Prostate gland (tissue), 2 donors: ENCODE results near the gene SPSB3. TPM values are rescaled to one million over a fixed set of nuclear protein-coding genes. Genes with fewer than 3 reads are reported as not detected.

ENCODE experiments used
- DNase-seq: peaks from one replicate; pipeline ENCODE4 v3.0.0-alpha.2; 2019; ENCODE audit warnings: low spot score
- H3K27ac ChIP-seq, 2 donors: fragments of 200-600 bp; sonication (generic); 2 replicates each; pipeline ENCODE4 v1.5.1; 2017 to 2019
- H3K27me3 ChIP-seq: fragments of 200-600 bp; sonication (generic); replicated peaks from 2 replicates; pipeline ENCODE4 v1.5.1; 2019; ENCODE audit not compliant: insufficient read depth
- H3K36me3 ChIP-seq, 2 donors: fragments of 200-600 bp; sonication (generic); 1 replicate in 1 of 2; 2 replicates in 1 of 2; pipeline versions ENCODE4 v1.5.1 to v1.8.1; 2017 to 2019
- H3K4me1 ChIP-seq: fragments of 200-600 bp; sonication (generic); replicated peaks from 2 replicates; pipeline ENCODE4 v1.5.1; 2019
- H3K4me3 ChIP-seq, 2 donors: fragments of 200-600 bp; sonication (generic); 2 replicates each; pipeline ENCODE4 v1.5.1; 2017 to 2019
- H3K9me3 ChIP-seq: fragments of 200-600 bp; sonication (generic); 2 replicates; pipeline ENCODE4 v1.5.1; 2017
- POLR2A ChIP-seq: fragments of 450-650 bp; IDR thresholded peaks from one replicate; pipeline ENCODE4 v1.6.1; 2016; ENCODE audit warnings: antibody characterized with exemption, mild to moderate bottlenecking
- POLR2AphosphoS5 ChIP-seq: sonication (generic); formaldehyde crosslinking; IDR thresholded peaks from one replicate; pipeline ENCODE4 v1.6.1; 2017; ENCODE audit warnings: antibody characterized with exemption
- WGBS: methylation state at CpG from one replicate; pipeline ENCODE4 v1.1.5; 2018; 5-methylcytosine and 5-hydroxymethylcytosine counted together
- intact Hi-C: fragments of 100-400 bp; cut with DNase I; formaldehyde crosslinking; loops from one replicate; pipeline ENCODE4 v1.14.2; 2022
- total RNA-seq, 2 donors: library from RNA; depleted of rRNA; stranded (reverse); fragments of >200 nt; gene quantifications; one replicate each; pipeline ENCODE4 v1.1.0, GENCODE V29; 2016
- TF ChIP-seq, protein P1 (sequence below), 4 experiments: fragments of 200-600 bp in 2 of 4; fragments of 450-650 bp in 2 of 4; sonication (generic) in 2 of 4; IDR thresholded peaks; 1 replicate in 3 of 4; 2 replicates in 1 of 4; pipeline ENCODE4 v1.5.1; 2016 to 2019; ENCODE audit warnings: antibody characterized with exemption in 4 of 4, mild to moderate bottlenecking in 2 of 4, moderate library complexity in 2 of 4

The SPSB3 gene
- total RNA-seq, 2 donors from 2014 or later: 87.8 to 138 TPM

DNA sequence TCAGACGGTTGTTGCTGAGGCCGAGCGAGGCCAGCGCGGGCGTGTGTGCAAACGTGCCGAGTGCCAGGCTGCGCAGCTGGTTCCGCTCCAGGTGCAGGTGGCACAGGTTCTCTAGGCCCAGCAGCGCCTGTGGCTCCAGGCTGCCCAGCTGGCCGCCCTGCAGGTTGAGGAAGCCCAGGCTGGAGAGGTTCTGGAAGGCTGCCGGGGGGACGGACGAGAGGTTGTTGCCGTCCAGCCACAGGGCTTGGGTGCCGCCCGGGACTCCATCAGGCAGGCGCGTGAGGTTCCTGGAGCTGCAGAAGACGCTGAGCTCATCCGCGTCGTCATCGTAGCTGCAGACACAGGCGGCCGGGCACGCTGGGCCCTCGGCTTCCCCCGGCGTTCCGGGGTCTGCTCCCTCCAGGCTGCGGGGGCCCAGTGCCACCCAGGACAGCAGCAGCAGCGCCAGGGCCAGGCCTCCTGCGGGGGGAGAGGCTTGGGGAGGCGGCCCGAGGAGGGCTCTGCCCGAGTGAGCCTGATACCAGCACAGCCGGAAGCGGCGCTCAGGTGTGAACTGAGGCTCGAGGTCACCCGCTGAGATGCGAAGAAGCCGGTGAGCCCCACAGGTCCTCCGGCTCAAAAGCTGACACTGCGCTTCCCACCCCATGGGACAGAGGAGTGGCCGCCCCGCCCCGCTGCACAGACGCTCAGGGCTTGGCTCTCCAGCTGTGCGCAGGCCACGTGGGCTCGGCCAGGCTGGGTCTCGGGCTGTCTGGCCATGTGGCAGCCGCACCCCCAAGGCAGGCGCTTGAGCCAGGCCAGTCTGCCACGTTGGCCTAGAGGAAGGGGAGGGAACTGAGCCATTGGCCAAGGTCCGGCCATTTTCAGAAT is 9.8 kb upstream of the SPSB3 start:
- Histone ChIP-seq H3K36me3 (no peaks in the 10 kb centered on the region), H3K4me1 (no peaks in the 10 kb centered on the region), H3K27me3 (no peaks in the 10 kb centered on the region), H3K4me3 (no peak overlapping the region), H3K9me3 (no peaks in the 10 kb centered on the region), H3K27ac (no peak overlapping the region)
- WGBS: 88% methylated on average over 47 of the region's 59 CpGs
- intact Hi-C loops: no loop called here
- no peak for DNase-seq
- TF ChIP-seq POLR2A (no peak), POLR2AphosphoS5 (no peak)
- TF ChIP-seq, protein P1, sequence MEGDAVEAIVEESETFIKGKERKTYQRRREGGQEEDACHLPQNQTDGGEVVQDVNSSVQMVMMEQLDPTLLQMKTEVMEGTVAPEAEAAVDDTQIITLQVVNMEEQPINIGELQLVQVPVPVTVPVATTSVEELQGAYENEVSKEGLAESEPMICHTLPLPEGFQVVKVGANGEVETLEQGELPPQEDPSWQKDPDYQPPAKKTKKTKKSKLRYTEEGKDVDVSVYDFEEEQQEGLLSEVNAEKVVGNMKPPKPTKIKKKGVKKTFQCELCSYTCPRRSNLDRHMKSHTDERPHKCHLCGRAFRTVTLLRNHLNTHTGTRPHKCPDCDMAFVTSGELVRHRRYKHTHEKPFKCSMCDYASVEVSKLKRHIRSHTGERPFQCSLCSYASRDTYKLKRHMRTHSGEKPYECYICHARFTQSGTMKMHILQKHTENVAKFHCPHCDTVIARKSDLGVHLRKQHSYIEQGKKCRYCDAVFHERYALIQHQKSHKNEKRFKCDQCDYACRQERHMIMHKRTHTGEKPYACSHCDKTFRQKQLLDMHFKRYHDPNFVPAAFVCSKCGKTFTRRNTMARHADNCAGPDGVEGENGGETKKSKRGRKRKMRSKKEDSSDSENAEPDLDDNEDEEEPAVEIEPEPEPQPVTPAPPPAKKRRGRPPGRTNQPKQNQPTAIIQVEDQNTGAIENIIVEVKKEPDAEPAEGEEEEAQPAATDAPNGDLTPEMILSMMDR (IDR thresholded peaks at IDR 0.05): no peak

DNA sequence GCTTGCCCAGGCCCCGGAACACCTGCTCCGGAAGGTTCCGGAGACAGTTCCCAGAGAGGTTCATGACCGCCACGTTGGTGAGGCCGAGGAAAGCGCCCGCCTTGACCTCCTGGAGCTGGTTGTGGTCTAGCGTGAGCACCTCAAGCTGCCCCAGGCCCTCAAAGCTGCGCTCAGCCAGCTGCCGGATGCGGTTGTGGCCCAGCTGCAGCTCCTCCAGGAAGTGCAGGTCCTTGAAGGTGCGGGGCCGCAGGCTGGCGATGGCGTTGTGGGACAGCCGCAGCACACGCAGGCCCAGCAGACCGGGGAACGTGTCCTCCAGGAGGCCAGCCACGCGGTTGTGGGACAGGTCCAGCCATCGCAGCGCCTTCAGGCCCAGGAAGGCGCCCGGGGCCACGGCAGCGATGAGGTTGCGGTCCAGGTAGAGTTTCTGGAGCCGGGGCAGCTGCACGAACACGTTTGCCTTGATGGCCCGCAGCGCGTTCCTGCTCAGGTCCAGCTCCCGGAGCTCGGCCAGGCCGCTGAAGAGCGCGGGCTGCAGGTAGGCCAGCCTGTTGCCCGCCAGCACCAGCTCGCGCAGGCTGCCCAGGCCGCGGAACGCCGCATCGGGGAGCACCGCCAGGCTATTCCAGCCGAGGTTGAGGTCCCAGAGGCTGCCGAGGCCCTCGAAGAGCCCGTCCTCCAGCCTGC is 9.0 kb upstream of the SPSB3 start:
- Histone ChIP-seq H3K27ac (no peak overlapping the region), H3K4me3 (no peak overlapping the region), H3K9me3 (no peaks in the 10 kb centered on the region), H3K36me3 (no peaks in the 10 kb centered on the region), H3K4me1 (no peaks in the 10 kb centered on the region), H3K27me3 (no peaks in the 10 kb centered on the region)
- TF ChIP-seq POLR2AphosphoS5 (no peak), POLR2A (no peak)
- TF ChIP-seq, protein P1 (IDR thresholded peaks at IDR 0.05): no peak
- 94% methylated on average over 52 of the region's 53 CpGs for WGBS
- intact Hi-C loops: no loop called here
- DNase-seq: peak; percentile 3

DNA sequence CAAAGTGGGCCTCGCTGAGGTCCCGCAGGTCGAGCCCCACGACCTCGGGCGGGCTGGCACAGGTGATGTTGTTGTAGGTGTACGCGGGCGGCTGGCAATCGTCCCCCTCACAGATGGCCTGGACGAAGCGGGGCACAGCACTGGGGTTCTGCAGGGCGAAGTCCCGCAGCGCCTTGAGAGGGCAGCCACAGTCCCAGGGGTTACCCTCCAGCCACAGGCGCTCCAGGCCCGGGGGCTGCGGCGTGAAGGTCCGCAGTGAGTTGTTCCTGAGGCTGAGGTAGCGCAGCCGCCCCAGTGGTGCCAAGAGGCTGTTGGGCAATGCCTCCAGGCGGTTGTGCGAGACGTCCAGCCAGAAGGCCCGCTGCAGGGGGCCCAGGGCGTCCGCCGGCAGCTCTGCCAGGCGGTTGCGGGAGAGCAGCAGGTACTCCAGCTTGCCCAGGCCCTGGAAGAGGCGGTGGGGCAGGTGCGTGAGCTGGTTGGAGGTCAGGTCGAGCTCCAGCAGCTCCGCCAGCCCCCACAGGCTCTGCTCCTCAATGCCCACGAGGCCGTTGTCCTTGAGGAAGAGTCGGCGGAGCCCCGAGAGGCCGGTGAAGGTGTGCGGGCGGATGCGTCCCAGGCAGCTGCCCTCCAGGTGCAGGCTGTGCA is 8.4 kb upstream of the SPSB3 start:
- no peaks in the 10 kb centered on the region for H3K9me3 ChIP-seq
- peak; percentile 3 for DNase-seq
- H3K4me1 ChIP-seq: no peaks in the 10 kb centered on the region
- no peak overlapping the region for H3K27ac ChIP-seq
- intact Hi-C loops: no loop called here
- TF ChIP-seq POLR2AphosphoS5: no peak
- TF ChIP-seq POLR2A: no peak
- TF ChIP-seq, protein P1 (IDR thresholded peaks at IDR 0.05): no peak
- WGBS: 89% methylated on average over 36 of the region's 44 CpGs
- H3K36me3 ChIP-seq: no peaks in the 10 kb centered on the region
- no peaks in the 10 kb centered on the region for H3K27me3 ChIP-seq
- no peak overlapping the region for H3K4me3 ChIP-seq

DNA sequence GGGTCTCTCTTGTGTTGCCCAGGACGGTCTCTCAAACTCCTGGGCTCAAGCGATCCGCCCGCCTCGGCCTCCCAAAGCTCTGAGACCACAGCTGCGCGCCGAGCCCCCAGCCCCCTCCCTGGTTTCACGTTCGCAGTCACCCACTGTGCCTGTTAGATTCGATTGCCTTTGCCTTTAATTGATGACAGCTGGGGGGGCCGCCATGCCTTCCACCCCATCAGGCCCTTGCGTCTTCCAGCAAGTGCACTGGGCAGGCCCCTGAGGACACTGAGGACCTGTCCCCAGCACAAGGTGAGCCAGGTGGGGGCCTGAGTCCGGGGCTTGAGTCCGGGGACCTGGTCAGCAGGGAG is 7.9 kb upstream of the SPSB3 start:
- no peaks in the 10 kb centered on the region for H3K36me3 ChIP-seq
- no peak overlapping the region for H3K27ac ChIP-seq
- DNase-seq: no peak
- WGBS: 90% methylated on average over 15 of the region's 15 CpGs
- TF ChIP-seq POLR2A (no peak), POLR2AphosphoS5 (no peak)
- TF ChIP-seq, protein P1 (IDR thresholded peaks at IDR 0.05): no peak
- H3K4me3 ChIP-seq: no peak overlapping the region
- no peaks in the 10 kb centered on the region for H3K4me1 ChIP-seq
- intact Hi-C loops: no loop called here
- no peaks in the 10 kb centered on the region for H3K9me3 ChIP-seq
- H3K27me3 ChIP-seq: no peaks in the 10 kb centered on the region
